GM20000 (cell line): ENCODE results near the gene BFSP2.
"Not testable (repeated sequence)": the region's sequence is repeated elsewhere in the genome, so short reads cannot be mapped to it uniquely, and the experiment has no call there.

ENCODE experiments used
- DNase-seq: peaks from one replicate; pipeline ENCODE4 v3.0.0; 2012; ENCODE audit warnings: low spot score
- CTCF ChIP-seq: IDR thresholded peaks from 2 replicates; pipeline ENCODE4 v1.5.1; 2012; ENCODE audit warnings: mild to moderate bottlenecking, control low read depth; ENCODE audit errors: extremely low read depth, missing control alignments

Gene BFSP2

GRCh38 chr3:133490468-133491351 is 90.9 kb downstream of the BFSP2 start:
- TF ChIP-seq CTCF = no peak
- peak; percentile 70 for DNase-seq

DNA sequence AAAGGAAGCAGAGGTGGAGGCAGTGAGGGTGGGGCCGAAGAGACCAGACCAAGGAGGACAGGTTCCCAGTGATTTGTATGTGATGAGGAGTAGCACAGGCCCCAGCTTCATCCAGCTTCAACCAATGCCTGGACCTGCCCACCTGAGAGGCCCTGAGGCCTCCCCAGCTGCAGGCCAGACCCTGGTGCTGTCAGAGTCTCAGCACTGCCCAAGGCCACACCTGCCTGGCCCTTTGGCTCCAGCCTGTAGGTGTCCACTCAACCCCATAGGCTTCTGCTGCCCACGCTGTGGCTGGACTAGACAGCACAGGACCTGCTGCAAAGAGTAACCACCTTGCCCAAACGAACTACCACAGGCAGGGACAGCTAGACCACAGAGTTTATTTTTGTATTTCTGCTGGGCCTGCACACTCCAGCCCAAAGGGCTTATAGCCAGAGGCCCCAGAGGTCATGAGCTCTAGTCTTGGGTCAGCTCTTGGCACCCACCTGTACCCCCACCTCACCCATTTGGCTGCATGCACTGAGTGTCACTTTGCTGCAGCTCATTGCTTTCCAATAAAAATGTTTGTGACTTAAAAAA is 91.7 kb downstream of the BFSP2 start:
- no peak for DNase-seq
- TF ChIP-seq CTCF = no peak

DNA sequence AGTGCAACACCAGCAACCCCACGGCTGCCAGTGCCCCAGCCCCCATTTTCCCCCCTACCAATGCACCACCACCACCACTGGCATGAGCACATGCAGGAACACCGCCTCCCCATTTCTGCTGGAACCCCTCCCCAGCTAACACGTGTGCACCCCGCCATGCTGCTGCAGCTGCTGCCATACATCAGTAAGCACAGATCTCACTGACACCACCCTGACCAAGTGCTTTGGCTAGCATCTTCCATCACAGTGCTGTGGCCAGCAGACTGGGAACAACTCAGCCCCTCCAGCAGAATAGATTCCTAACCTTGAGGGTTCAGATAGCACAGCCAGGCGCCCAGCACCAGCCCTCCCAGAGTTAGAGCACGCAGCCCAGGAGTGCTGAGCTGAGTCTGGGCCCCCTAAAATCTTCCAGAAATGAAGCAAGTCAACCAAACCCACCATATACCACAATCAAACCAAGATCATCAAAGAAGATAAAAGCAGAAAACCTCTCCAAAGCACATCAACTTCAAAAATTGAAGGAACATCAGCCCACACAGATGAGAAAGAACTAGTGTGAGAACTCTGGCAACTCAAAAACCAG is 92.4 kb downstream of the BFSP2 start:
- no peak for DNase-seq
- no peak for TF ChIP-seq CTCF

- TF ChIP-seq CTCF = peak; percentile 4
- no peak for DNase-seq
Observed at GRCh38 chr3:133494469-133494868, 94.6 kb downstream of the BFSP2 start.

DNA sequence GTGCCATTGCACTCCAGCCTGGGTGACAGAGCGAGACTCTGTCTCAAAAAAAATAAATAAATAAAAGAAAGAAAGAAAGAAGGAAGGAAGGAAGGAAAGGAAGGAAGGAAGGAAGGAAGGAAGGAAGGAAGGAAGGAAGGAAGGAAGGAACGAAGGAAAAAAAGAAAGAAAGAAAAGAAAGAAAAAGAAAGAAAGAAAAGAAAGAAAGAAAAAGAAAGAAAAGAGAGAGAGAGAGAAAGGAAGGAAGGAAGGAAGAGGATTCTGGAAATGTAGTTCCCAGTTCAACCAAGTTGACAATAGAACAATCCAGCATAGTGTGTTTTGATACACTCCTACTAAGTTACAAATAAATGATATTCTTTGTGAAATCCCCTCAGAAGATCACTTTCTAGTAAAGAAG is 102.7 kb downstream of the BFSP2 start:
- not testable (repeated sequence) for DNase-seq

GRCh38 chr3:133503409-133503808 is 103.6 kb downstream of the BFSP2 start:
- TF ChIP-seq CTCF = no peak
- no peak for DNase-seq

DNA sequence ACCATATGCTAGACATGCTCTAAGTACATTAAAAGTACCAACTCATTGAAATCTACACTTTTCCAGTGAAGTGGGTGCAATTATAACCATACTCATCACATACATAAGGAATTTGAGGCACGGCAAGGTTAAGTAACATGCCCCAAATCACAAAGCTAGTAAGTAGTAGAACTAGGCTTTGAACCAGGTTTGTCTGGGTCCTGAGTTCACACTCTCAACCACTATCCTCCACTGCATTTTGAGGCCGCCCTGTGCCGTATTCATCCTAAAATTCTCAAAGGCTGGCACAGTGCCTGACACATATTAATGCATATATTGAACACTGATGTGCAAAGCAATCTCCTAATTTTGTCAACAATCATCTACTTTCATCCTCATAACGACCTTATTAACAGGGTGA is 104.9 kb downstream of the BFSP2 start:
- no peak for DNase-seq
- TF ChIP-seq CTCF = no peak
